HepG2 (cell line): ENCODE data around the gene HECA. TPM values are rescaled to one million over a fixed set of nuclear protein-coding genes. Genes with fewer than 3 reads are reported as not detected.
A peak's percentile ranks its signal among the peaks of the same experiment; 100 is the strongest.

Experiments used
- ATAC-seq: fragments of 200-7000 bp; cut with Tn5 transposase; 3 replicates; pipeline ENCODE4 v1.9.1; 2020; ENCODE audit warnings: mild to moderate bottlenecking, moderate library complexity
- BruUV-seq: library from RNA; stranded (reverse); fragments of 400-500 nt; replicated peaks from 2 replicates; lab custom pipeline; 2021; lab: Mats Ljungman, UMichigan
- CTCF ChIA-PET: fragments of 300-600 bp; formaldehyde crosslinking; extraction: SDS; loops from one replicate; lab custom pipeline; 2021; ENCODE audit warnings: low total read pairs, inconsistent platforms, low intra/inter-chr PET ratio; lab: Yijun Ruan, JAX
- POLR2A ChIA-PET: fragments of 350-600 bp; sonication (Branson Sonifier 250); formaldehyde crosslinking; loops from one replicate; lab custom pipeline; 2020; ENCODE audit warnings: antibody characterized with exemption, inconsistent platforms; lab: Yijun Ruan, JAX
- DNase-seq: peaks from one replicate; pipeline ENCODE4 v3.0.0-alpha.2; 2015; ENCODE audit warnings: low spot score
- FAIRE-seq: peaks from 3 replicates; lab custom pipeline; 2011; peaks lifted over from hg19 to GRCh38; lab: Jason Lieb, UNC
- H2AFZ ChIP-seq: one replicate; pipeline ENCODE4 v1.6.1; 2011; ENCODE audit warnings: low read length, inconsistent platforms
- H3K27ac ChIP-seq: fragments of 300-600 bp; 3 replicates; pipeline ENCODE4 v1.8.0; 2011; ENCODE audit warnings: mixed run types, mild to moderate bottlenecking, mixed read lengths, low read length, inconsistent platforms; ENCODE audit not compliant: insufficient read depth; ENCODE audit errors: extremely low read length
- H3K27me3 ChIP-seq, 2 experiments: fragments of 200-600 bp in 1 of 2; 2 replicates in 1 of 2; 3 replicates in 1 of 2; pipeline versions ENCODE4 v1.6.0 to v1.8.0; 2011; ENCODE audit warnings: low read length in 2 of 2, mild to moderate bottlenecking in 2 of 2, moderate library complexity in 2 of 2, inconsistent platforms in 1 of 2; ENCODE audit not compliant: insufficient read depth in 2 of 2, control insufficient read depth in 1 of 2
- H3K36me3 ChIP-seq, 2 experiments: fragments of 200-600 bp in 1 of 2; replicated peaks in 1 of 2; 2 replicates in 1 of 2; 3 replicates in 1 of 2; pipeline versions ENCODE4 v1.5.1 to v1.8.0; 2011; ENCODE audit warnings: low read length in 2 of 2, inconsistent platforms in 1 of 2; ENCODE audit not compliant: insufficient read depth in 2 of 2, control insufficient read depth in 1 of 2
- H3K4me1 ChIP-seq: 2 replicates; pipeline ENCODE4 v1.5.1; 2012; ENCODE audit warnings: low read length, inconsistent platforms; ENCODE audit not compliant: insufficient read depth
- H3K4me2 ChIP-seq: 2 replicates; pipeline ENCODE4 v1.6.0; 2011; ENCODE audit warnings: low read depth, low read length, inconsistent platforms
- H3K4me3 ChIP-seq, 3 experiments: fragments of 200-600 bp in 1 of 3; sonication (generic), shearing (Covaris generic) in 1 of 3; replicated peaks in 1 of 3; 2 replicates each; pipeline ENCODE4 v1.5.1; 2011 to 2016; ENCODE audit warnings: low read length in 3 of 3, inconsistent platforms in 2 of 3, low read depth in 2 of 3, mild to moderate bottlenecking in 2 of 3, control low read depth in 1 of 3, mixed read lengths in 1 of 3; ENCODE audit not compliant: insufficient read depth in 1 of 3
- H3K79me2 ChIP-seq: one replicate; pipeline ENCODE4 v1.6.1; 2011; ENCODE audit warnings: low read length, inconsistent platforms; ENCODE audit not compliant: insufficient read depth
- H3K9ac ChIP-seq: 2 replicates; pipeline ENCODE4 v1.6.0; 2011; ENCODE audit warnings: mild to moderate bottlenecking, low read depth, low read length, inconsistent platforms; ENCODE audit not compliant: insufficient read depth
- H3K9me3 ChIP-seq: 2 replicates; pipeline ENCODE4 v1.5.1; 2012; ENCODE audit warnings: mild to moderate bottlenecking, low read length
- H4K20me1 ChIP-seq: 2 replicates; pipeline ENCODE4 v1.6.0; 2011; ENCODE audit warnings: inconsistent platforms, mild to moderate bottlenecking, low read length, moderate library complexity; ENCODE audit not compliant: insufficient read depth
- CBX5 ChIP-seq: sonication (generic); formaldehyde crosslinking; IDR thresholded peaks from 2 replicates; pipeline ENCODE4 v1.4.0; 2020; ENCODE audit warnings: missing genetic modification reagents, borderline replicate concordance
- E2F1 ChIP-seq: sonication (generic); formaldehyde crosslinking; IDR thresholded peaks from 2 replicates; pipeline ENCODE4 v1.5.0; 2020; ENCODE audit warnings: missing genetic modification reagents
- FOXA3 ChIP-seq: IDR thresholded peaks from 2 replicates; pipeline ENCODE4 v1.6.1; 2016; ENCODE audit warnings: missing genetic modification reagents, missing compliant biosample characterization
- KLF9 ChIP-seq: IDR thresholded peaks from 2 replicates; pipeline ENCODE4 v1.6.1; 2016; ENCODE audit warnings: low read depth
- MYC ChIP-seq: sonication (generic); formaldehyde crosslinking; IDR thresholded peaks from 2 replicates; pipeline ENCODE4 v1.9.0; 2021; ENCODE audit warnings: missing genetic modification reagents, borderline replicate concordance
- PLRG1 ChIP-seq: fragments of 450-650 bp; conservative IDR thresholded peaks from 2 replicates; pipeline ENCODE4 v1.6.1; 2016
- ZBED4 ChIP-seq: sonication (generic); formaldehyde crosslinking; IDR thresholded peaks from 2 replicates; pipeline ENCODE4 v1.4.0; 2020; ENCODE audit warnings: missing genetic modification reagents, borderline replicate concordance
- ZFX ChIP-seq: sonication (generic); formaldehyde crosslinking; IDR thresholded peaks from 2 replicates; pipeline ENCODE4 v1.4.0; 2020; ENCODE audit warnings: mild to moderate bottlenecking, low read depth, missing genetic modification reagents, moderate library complexity
- ZNF503 ChIP-seq: sonication (generic); formaldehyde crosslinking; IDR thresholded peaks from 2 replicates; pipeline ENCODE4 v1.4.0; 2020; ENCODE audit warnings: missing genetic modification reagents
- ZNF609 ChIP-seq: sonication (generic); formaldehyde crosslinking; IDR thresholded peaks from 2 replicates; pipeline ENCODE4 v1.4.0; 2020; ENCODE audit warnings: mild to moderate bottlenecking, missing genetic modification reagents, borderline replicate concordance
- ZSCAN30 ChIP-seq: sonication (generic); formaldehyde crosslinking; IDR thresholded peaks from 2 replicates; pipeline ENCODE4 v1.5.0; 2020; ENCODE audit warnings: mild to moderate bottlenecking, missing genetic modification reagents
- WGBS: methylation state at CpG from one replicate; pipeline ENCODE4 v1.1.6; 2017; ENCODE audit warnings: low lambda C conversion rate; 5-methylcytosine and 5-hydroxymethylcytosine counted together
- in situ Hi-C: cut with HindIII; loops from 2 replicates; pipeline ENCODE4 v1.10.0; 2017; ENCODE audit warnings: low pct_unique_long_range_greater_than_20kb; ENCODE audit not compliant: extremely low pct_ligation_motif_present
- intact Hi-C: fragments of 100-400 bp; cut with micrococcal nuclease; formaldehyde crosslinking; loops from one replicate; pipeline ENCODE4 v1.10.0; 2022; ENCODE audit not compliant: unreplicated experiment
- polyA plus RNA-seq, 8 experiments: library from polyadenylated mRNA; depleted of rRNA in 3 of 8; stranded (reverse) in 7 of 8; unstranded in 1 of 8; fragments of >200 nt; fragmentation: Illumina TruSeq in 4 of 8; extraction: Trizol in 4 of 8; gene quantifications; 2 replicates each; pipeline versions ENCODE4 v1.2.1 to v1.2.3, GENCODE V29; 2011 to 2016; ENCODE audit warnings: low read depth in 4 of 8, missing spikeins in 1 of 8, mixed read lengths in 1 of 8; ENCODE audit not compliant: insufficient read depth in 1 of 8
- total RNA-seq, 5 experiments: library from RNA; depleted of rRNA; stranded (reverse); fragments of >200 nt; fragmentation: Illumina TruSeq; extraction: Trizol; gene quantifications; 2 replicates each; pipeline ENCODE4 v1.2.3, GENCODE V29; 2016; ENCODE audit warnings: low read depth in 1 of 5

HECA gene
- total and polyA plus RNA-seq, 2 of the 13 experiments (the other 11 are each of a cell fraction or from before 2014, with no cell fraction given) = 0.18 to 0.49 TPM

GRCh38 chr6:139219271-139219729 lies 84.4 kb downstream of the HECA start:
- Histone ChIP-seq H3K4me1 (no peaks in the 10 kb centered on the region), H3K79me2 (no peaks in the 10 kb centered on the region), H3K4me3 (no peak overlapping the region), H3K27me3 (no peaks in the 10 kb centered on the region), H4K20me1 (no peaks in the 10 kb centered on the region), H3K9ac (no peak overlapping the region), H3K36me3 (no peaks in the 10 kb centered on the region), H3K9me3 (no peaks in the 10 kb centered on the region), H3K27ac (no peak overlapping the region), H2AFZ (no peak overlapping the region), H3K4me2 (peak overlapping the region; percentile 54)
- 0% methylated on average over 5 of the region's 7 CpGs for WGBS
- DNase-seq (peak; percentile 75), FAIRE-seq (peak; percentile 80), ATAC-seq (peak; percentile 100)
- intact Hi-C loops (loop anchor here (1.0 kb wide), 3 partner anchors 145 to 1222 kb away; no protein-coding TSS in a partner anchor), in situ Hi-C loops (no loop called here)
- BruUV-seq = no TSS peak
- ChIA-PET CTCF (interaction anchor here (1.0 to 1.3 kb wide), 2 partner anchors 145 to 403 kb away, joined by 3 to 9 read pairs; no protein-coding TSS in a partner anchor), POLR2A (no interaction called here)
- TF ChIP-seq ZNF503 (CRISPR knock-in tag) (no peak), ZNF609 (CRISPR knock-in tag) (no peak), MYC (no peak), ZFX (peak; percentile 45; the same call in 1 of the 2 replicates), E2F1 (CRISPR knock-in tag) (no peak), ZBED4 (CRISPR knock-in tag) (no peak), CBX5 (peak; percentile 74; the same call in 1 of the 2 replicates), KLF9 (CRISPR knock-in tag) (no peak), PLRG1 (no peak), FOXA3 (CRISPR knock-in tag) (peak; percentile 46), ZSCAN30 (CRISPR knock-in tag) (no peak)
